ENCODE data around the gene PRTFDC1.

PRTFDC1 gene

GRCh38 chr10:24893127-24893526, 59.3 kb downstream of the PRTFDC1 start:
- H3K27me3 ChIP-seq (ENCODE audit: control insufficient read depth, insufficient read depth, low read length), result no peaks in the 10 kb centered on the region
- no peak overlapping the region for H3K27ac ChIP-seq (ENCODE audit: low read length)
- H3K4me1 ChIP-seq (ENCODE audit: control insufficient read depth, insufficient read depth, low read length), result no peaks in the 10 kb centered on the region
- H3K36me3 ChIP-seq (ENCODE audit: control insufficient read depth, insufficient read depth, low read length), result no peaks in the 10 kb centered on the region
- no peaks in the 10 kb centered on the region for H3K9me3 ChIP-seq (ENCODE audit: control insufficient read depth, insufficient read depth, low read length)
- WGBS (ENCODE audit: insufficient coverage, insufficient read length), result no CpG with 5 or more reads among the region's 2 CpGs
- DNase-seq (ENCODE audit: low read depth, low spot score), result no peak
- H3K4me3 ChIP-seq (ENCODE audit: low read length), result no peak overlapping the region

- Histone ChIP-seq H3K9me3 (ENCODE audit: control insufficient read depth, insufficient read depth, low read length) (no peaks in the 10 kb centered on the region), H3K4me3 (ENCODE audit: low read length) (no peak overlapping the region), H3K27me3 (ENCODE audit: control insufficient read depth, insufficient read depth, low read length) (no peaks in the 10 kb centered on the region), H3K27ac (ENCODE audit: low read length) (no peak overlapping the region), H3K36me3 (ENCODE audit: control insufficient read depth, insufficient read depth, low read length) (no peaks in the 10 kb centered on the region), H3K4me1 (ENCODE audit: control insufficient read depth, insufficient read depth, low read length) (no peaks in the 10 kb centered on the region)
- no CpG with 5 or more reads among the region's 1 CpG for WGBS (ENCODE audit: insufficient coverage, insufficient read length)
- DNase-seq (ENCODE audit: low read depth, low spot score), result no peak
Measured at GRCh38 chr10:24891823-24892222, 60.6 kb downstream of the PRTFDC1 start.

DNA sequence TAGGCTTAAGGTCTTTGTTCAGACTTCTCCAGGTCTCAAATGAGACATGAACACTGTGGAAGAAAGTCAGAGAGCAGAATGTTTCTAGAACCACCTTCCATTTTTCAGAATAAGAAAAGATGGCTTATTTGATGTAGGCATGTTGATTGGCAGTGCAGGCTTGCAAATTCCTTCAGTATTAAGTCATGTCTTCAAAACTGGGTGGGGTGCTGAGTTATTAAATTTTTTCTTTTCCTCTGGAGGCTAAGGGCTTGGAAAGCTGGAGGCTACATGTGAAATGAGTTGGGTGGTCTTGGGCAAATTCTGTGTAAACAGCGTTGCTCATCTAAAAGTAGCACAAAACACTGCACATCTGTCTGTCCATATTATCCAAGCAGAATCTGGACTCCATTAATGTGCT, 62.8 kb downstream of the PRTFDC1 start:
- no peaks in the 10 kb centered on the region for H3K27me3 ChIP-seq (ENCODE audit: control insufficient read depth, insufficient read depth, low read length)
- H3K36me3 ChIP-seq (ENCODE audit: control insufficient read depth, insufficient read depth, low read length), result no peaks in the 10 kb centered on the region
- no peak for DNase-seq (ENCODE audit: low read depth, low spot score)
- no peaks in the 10 kb centered on the region for H3K9me3 ChIP-seq (ENCODE audit: control insufficient read depth, insufficient read depth, low read length)
- no peak overlapping the region for H3K27ac ChIP-seq (ENCODE audit: low read length)
- H3K4me3 ChIP-seq (ENCODE audit: low read length), result no peak overlapping the region
- WGBS (ENCODE audit: insufficient coverage, insufficient read length), result no CpG with 5 or more reads among the region's 1 CpG
- H3K4me1 ChIP-seq (ENCODE audit: control insufficient read depth, insufficient read depth, low read length), result peaks cover 2% of the 10 kb centered on the region

DNA sequence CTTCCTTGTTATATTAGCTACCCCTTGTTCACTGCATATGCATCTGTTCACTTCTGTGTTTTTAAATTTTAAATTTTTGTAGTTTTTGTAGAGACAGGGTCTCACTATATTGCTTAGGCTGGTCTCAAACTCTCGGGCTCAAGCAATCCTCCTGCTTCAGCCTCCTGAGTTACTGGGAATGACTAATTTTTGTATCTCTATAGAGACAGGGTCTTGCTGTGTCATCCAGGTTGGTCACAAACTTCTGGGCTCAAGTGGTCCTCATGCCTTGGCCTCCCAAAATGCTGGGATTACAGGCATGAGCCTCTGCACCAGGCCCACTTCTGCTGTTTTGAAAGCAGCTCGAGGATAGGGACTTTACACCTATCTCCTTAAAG, 64.6 kb downstream of the PRTFDC1 start:
- Histone ChIP-seq H3K9me3 (ENCODE audit: control insufficient read depth, insufficient read depth, low read length) (no peaks in the 10 kb centered on the region), H3K27ac (ENCODE audit: low read length) (no peak overlapping the region), H3K36me3 (ENCODE audit: control insufficient read depth, insufficient read depth, low read length) (no peaks in the 10 kb centered on the region), H3K4me3 (ENCODE audit: low read length) (no peak overlapping the region), H3K27me3 (ENCODE audit: control insufficient read depth, insufficient read depth, low read length) (no peaks in the 10 kb centered on the region), H3K4me1 (ENCODE audit: control insufficient read depth, insufficient read depth, low read length) (peaks cover 3% of the 10 kb centered on the region)
- WGBS (ENCODE audit: insufficient coverage, insufficient read length), result no CpG with 5 or more reads among the region's 2 CpGs
- no peak for DNase-seq (ENCODE audit: low read depth, low spot score)

DNA sequence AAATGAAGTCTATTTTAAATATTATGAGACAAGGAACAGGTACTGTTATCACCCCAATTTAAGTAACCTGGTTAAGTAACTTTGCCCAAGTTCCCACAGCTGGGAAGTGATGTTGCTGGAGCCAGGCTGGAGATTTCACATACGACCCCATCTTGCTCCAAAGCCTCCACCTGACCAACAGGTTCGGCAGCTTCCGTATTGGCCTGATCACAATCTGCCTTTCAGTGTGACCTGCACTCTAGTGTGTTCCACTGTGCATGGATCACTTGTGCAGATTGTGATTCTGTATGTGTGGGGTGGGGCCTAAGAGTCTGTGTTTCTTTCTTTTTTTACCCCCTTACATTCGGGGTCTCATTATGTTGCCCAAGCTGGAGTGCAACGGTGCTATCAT, 66.1 kb downstream of the PRTFDC1 start:
- Histone ChIP-seq H3K4me3 (ENCODE audit: low read length) (no peak overlapping the region), H3K4me1 (ENCODE audit: control insufficient read depth, insufficient read depth, low read length) (peaks cover 3% of the 10 kb centered on the region), H3K27ac (ENCODE audit: low read length) (no peak overlapping the region), H3K27me3 (ENCODE audit: control insufficient read depth, insufficient read depth, low read length) (no peaks in the 10 kb centered on the region), H3K9me3 (ENCODE audit: control insufficient read depth, insufficient read depth, low read length) (no peaks in the 10 kb centered on the region), H3K36me3 (ENCODE audit: control insufficient read depth, insufficient read depth, low read length) (no peaks in the 10 kb centered on the region)
- DNase-seq (ENCODE audit: low read depth, low spot score), result no peak
- WGBS (ENCODE audit: insufficient coverage, insufficient read length), result no CpG with 5 or more reads among the region's 5 CpGs

- Histone ChIP-seq H3K27ac (ENCODE audit: low read length) (no peak overlapping the region), H3K36me3 (ENCODE audit: control insufficient read depth, insufficient read depth, low read length) (no peaks in the 10 kb centered on the region), H3K4me3 (ENCODE audit: low read length) (no peak overlapping the region), H3K4me1 (ENCODE audit: control insufficient read depth, insufficient read depth, low read length) (peaks cover 3% of the 10 kb centered on the region), H3K27me3 (ENCODE audit: control insufficient read depth, insufficient read depth, low read length) (no peaks in the 10 kb centered on the region), H3K9me3 (ENCODE audit: control insufficient read depth, insufficient read depth, low read length) (no peaks in the 10 kb centered on the region)
- no peak for DNase-seq (ENCODE audit: low read depth, low spot score)
- no CpG with 5 or more reads among the region's 7 CpGs for WGBS (ENCODE audit: insufficient coverage, insufficient read length)
Measured at GRCh38 chr10:24885551-24886289, 66.7 kb downstream of the PRTFDC1 start.

GRCh38 chr10:24884793-24885192, 67.6 kb downstream of the PRTFDC1 start:
- no peaks in the 10 kb centered on the region for H3K9me3 ChIP-seq (ENCODE audit: control insufficient read depth, insufficient read depth, low read length)
- H3K27me3 ChIP-seq (ENCODE audit: control insufficient read depth, insufficient read depth, low read length), result no peaks in the 10 kb centered on the region
- no peak for DNase-seq (ENCODE audit: low read depth, low spot score)
- H3K27ac ChIP-seq (ENCODE audit: low read length), result no peak overlapping the region
- no peaks in the 10 kb centered on the region for H3K36me3 ChIP-seq (ENCODE audit: control insufficient read depth, insufficient read depth, low read length)
- peaks cover 3% of the 10 kb centered on the region for H3K4me1 ChIP-seq (ENCODE audit: control insufficient read depth, insufficient read depth, low read length)
- no peak overlapping the region for H3K4me3 ChIP-seq (ENCODE audit: low read length)
- no CpG with 5 or more reads among the region's 1 CpG for WGBS (ENCODE audit: insufficient coverage, insufficient read length)

GRCh38 chr10:24884316-24884715, 68.1 kb downstream of the PRTFDC1 start:
- Histone ChIP-seq H3K4me1 (ENCODE audit: control insufficient read depth, insufficient read depth, low read length) (peaks cover 3% of the 10 kb centered on the region), H3K27ac (ENCODE audit: low read length) (no peak overlapping the region), H3K4me3 (ENCODE audit: low read length) (no peak overlapping the region), H3K27me3 (ENCODE audit: control insufficient read depth, insufficient read depth, low read length) (no peaks in the 10 kb centered on the region), H3K36me3 (ENCODE audit: control insufficient read depth, insufficient read depth, low read length) (no peaks in the 10 kb centered on the region), H3K9me3 (ENCODE audit: control insufficient read depth, insufficient read depth, low read length) (no peaks in the 10 kb centered on the region)
- no peak for DNase-seq (ENCODE audit: low read depth, low spot score)
- no CpG with 5 or more reads among the region's 2 CpGs for WGBS (ENCODE audit: insufficient coverage, insufficient read length)

DNA sequence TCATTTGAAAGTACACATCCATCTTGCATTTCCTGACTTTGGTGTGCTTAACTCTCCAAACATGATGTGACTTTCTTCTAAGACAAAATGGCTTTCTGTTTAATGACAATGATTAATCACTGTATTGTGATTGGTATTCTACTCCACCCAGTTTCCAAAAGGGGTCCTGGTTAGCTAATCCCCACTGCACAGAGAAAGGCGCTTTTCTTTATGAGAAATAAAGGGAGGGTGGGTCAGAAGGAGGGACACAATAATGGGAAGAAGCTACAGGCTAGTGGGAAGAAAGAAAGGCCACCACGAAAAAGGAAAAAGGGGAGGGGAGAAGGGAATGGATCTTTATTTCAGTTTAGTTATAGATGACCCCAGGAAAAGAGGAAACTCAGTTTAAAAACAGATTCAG, 69.2 kb downstream of the PRTFDC1 start:
- H3K4me3 ChIP-seq (ENCODE audit: low read length), result no peak overlapping the region
- H3K9me3 ChIP-seq (ENCODE audit: control insufficient read depth, insufficient read depth, low read length), result no peaks in the 10 kb centered on the region
- peaks cover 3% of the 10 kb centered on the region for H3K4me1 ChIP-seq (ENCODE audit: control insufficient read depth, insufficient read depth, low read length)
- no peaks in the 10 kb centered on the region for H3K36me3 ChIP-seq (ENCODE audit: control insufficient read depth, insufficient read depth, low read length)
- no peaks in the 10 kb centered on the region for H3K27me3 ChIP-seq (ENCODE audit: control insufficient read depth, insufficient read depth, low read length)
- DNase-seq (ENCODE audit: low read depth, low spot score), result no peak
- H3K27ac ChIP-seq (ENCODE audit: low read length), result no peak overlapping the region
- no CpG with 5 or more reads among the region's 2 CpGs for WGBS (ENCODE audit: insufficient coverage, insufficient read length)

GRCh38 chr10:24882047-24882698, 70.2 kb downstream of the PRTFDC1 start:
- H3K9me3 ChIP-seq (ENCODE audit: control insufficient read depth, insufficient read depth, low read length), result no peaks in the 10 kb centered on the region
- no peaks in the 10 kb centered on the region for H3K36me3 ChIP-seq (ENCODE audit: control insufficient read depth, insufficient read depth, low read length)
- H3K4me1 ChIP-seq (ENCODE audit: control insufficient read depth, insufficient read depth, low read length), result peaks cover 3% of the 10 kb centered on the region
- no peak for DNase-seq (ENCODE audit: low read depth, low spot score)
- WGBS (ENCODE audit: insufficient coverage, insufficient read length), result no CpG with 5 or more reads among the region's 11 CpGs
- no peaks in the 10 kb centered on the region for H3K27me3 ChIP-seq (ENCODE audit: control insufficient read depth, insufficient read depth, low read length)
- no peak overlapping the region for H3K27ac ChIP-seq (ENCODE audit: low read length)
- no peak overlapping the region for H3K4me3 ChIP-seq (ENCODE audit: low read length)

DNA sequence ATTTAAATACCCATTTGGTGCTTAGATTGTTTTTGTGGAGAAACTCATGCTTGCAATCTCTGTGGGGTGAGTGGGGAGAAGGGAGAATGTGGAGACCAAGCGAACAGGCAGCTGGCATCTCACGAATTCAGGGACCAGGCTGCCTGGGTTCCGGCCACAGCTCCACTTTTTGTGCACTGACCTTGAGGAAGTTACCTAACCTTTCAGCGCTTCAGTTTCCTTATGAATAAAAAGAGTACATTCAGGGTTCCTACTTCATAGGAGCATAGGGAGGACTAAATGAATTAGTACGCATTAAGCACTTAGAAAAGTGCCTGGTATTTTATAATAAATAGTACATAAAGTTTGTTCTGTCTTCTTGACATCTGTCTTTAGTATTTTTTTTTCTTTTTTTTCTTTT, 72.5 kb downstream of the PRTFDC1 start:
- no CpG with 5 or more reads among the region's 5 CpGs for WGBS (ENCODE audit: insufficient coverage, insufficient read length)
- no peak for DNase-seq (ENCODE audit: low read depth, low spot score)
- peaks cover 2% of the 10 kb centered on the region for H3K4me1 ChIP-seq (ENCODE audit: control insufficient read depth, insufficient read depth, low read length)

More for the DNA sequence above, 72.5 kb downstream of the PRTFDC1 start:
- Histone ChIP-seq H3K36me3 (ENCODE audit: control insufficient read depth, insufficient read depth, low read length) (no peaks in the 10 kb centered on the region), H3K9me3 (ENCODE audit: control insufficient read depth, insufficient read depth, low read length) (no peaks in the 10 kb centered on the region), H3K27ac (ENCODE audit: low read length) (no peak overlapping the region), H3K27me3 (ENCODE audit: control insufficient read depth, insufficient read depth, low read length) (no peaks in the 10 kb centered on the region), H3K4me3 (ENCODE audit: low read length) (no peak overlapping the region)
